Measurements from ENCODE around the gene PDCD1LG2. TPM values are rescaled to one million over a fixed set of nuclear protein-coding genes. Genes with fewer than 3 reads are reported as not detected.
"Not testable (repeated sequence)": the region's sequence is repeated elsewhere in the genome, so short reads cannot be mapped to it uniquely, and the experiment has no call there.

PDCD1LG2 gene
- total RNA-seq, result 1 to 10 TPM in 3 of 5 donors, under 1 TPM in 1, not detected in 1; 0.18 to 2.3 (median 1.4) TPM
- polyA plus RNA-seq, result under 1 TPM in 2 of 3 donors, not detected in 1; 0.25 to 0.30 TPM
- long read RNA-seq, donor 1, result 0 reads
- long read RNA-seq, donor 2, result 0 reads
- long read RNA-seq, donor 3, result 0 reads
- long read RNA-seq, donor 4, result 0 reads
- long read RNA-seq, donor 5, result 0 reads
- long read RNA-seq, donor 6, result 0 reads
- long read RNA-seq, donor 7, result 0 reads
- long read RNA-seq, donor 8, result 0 reads
- long read RNA-seq, donor 9, partial matches to known transcripts, result 0 of 1 reads
- long read RNA-seq, donor 9, other reads (novel, unspliced or antisense), result 0 of 1 reads
- long read RNA-seq, donor 10, result 0 reads

GRCh38 chr9:5510360-5510931, at the start of gene PDCD1LG2:
Gene PDCD1LG2, plus strand, starts transcription at chr9:5510531. Its CDS starts 12,016 bp downstream, at chr9:5522547.
- Histone ChIP-seq H3K9me3 (no peaks in the 10 kb centered on the region), H3K27me3 (no peaks in the 10 kb centered on the region), H3K4me3 (peak within 1 kb of the TSS; percentile 5 to 35 (median 20)), H3K4me1 (peaks cover 0 to 16% (median 7%) of the 10 kb centered on the region in 4 donors), H3K36me3 (no peaks in the 10 kb centered on the region), H3K27ac (peak within 1 kb of the TSS in 4 of 5 donors; percentile 57 to 79 (median 69))
- no peak for TF ChIP-seq EP300 (IDR thresholded peaks at IDR 0.05)
- TF ChIP-seq POLR2AphosphoS5 (IDR thresholded peaks at IDR 0.05), result no peak
- no peak for TF ChIP-seq CTCF (IDR thresholded peaks at IDR 0.05)
- TF ChIP-seq POLR2A (IDR thresholded peaks at IDR 0.05), result no peak
- 32 to 46% (median 39%) methylated on average over 4 of the region's 4 CpGs for WGBS, 5 donors
- no peak for DNase-seq
- intact Hi-C loops (cut with DNase I; ENCODE audit: low total_unique reads), result no loop called here

DNA sequence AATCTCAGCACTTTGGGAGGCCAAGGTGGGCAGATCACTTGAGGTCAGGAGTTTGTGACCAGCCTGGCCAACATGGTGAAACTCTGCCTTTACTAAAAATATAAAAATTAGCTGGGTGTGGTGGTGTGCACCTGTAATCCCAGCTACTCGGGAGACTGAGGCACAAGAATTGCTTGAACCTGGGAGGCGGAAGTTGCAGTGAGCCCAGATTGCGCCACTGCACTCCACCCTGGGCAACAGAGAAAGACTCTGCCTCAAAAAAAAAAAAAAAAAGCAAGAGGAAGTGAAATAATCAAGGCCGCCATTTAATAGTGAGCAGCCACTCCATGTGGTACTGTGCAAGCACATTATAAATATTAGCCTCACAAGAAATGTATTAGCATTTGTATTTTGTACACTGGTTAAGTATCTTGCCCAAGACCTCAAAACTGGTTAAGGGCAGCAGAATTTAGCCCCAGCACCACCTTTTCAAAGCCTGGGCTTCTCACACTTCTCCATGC, 45.5 kb upstream of the PDCD1LG2 start:
- H3K4me1 ChIP-seq, H3K27me3 ChIP-seq, DNase-seq, H3K9me3 ChIP-seq, H3K4me3 ChIP-seq, H3K27ac ChIP-seq: not testable (repeated sequence)
- intact Hi-C loops (cut with DNase I; ENCODE audit: low total_unique reads), result loop anchor here (10.0 kb wide), 1 partner anchor 120 kb away; no protein-coding TSS in a partner anchor
- H3K36me3 ChIP-seq, result peaks cover 0 to 67% (median 40%) of the 10 kb centered on the region in 4 donors
- 77 to 96% (median 92%) methylated on average over 4 of the region's 4 CpGs for WGBS, 5 donors

- DNase-seq, result no peak
- H3K27ac ChIP-seq, result no peak overlapping the region
- peaks cover 0 to 63% (median 40%) of the 10 kb centered on the region in 4 donors for H3K36me3 ChIP-seq
- 71 to 92% (median 81%) methylated on average over 1 of the region's 1 CpG for whole genome bisulfite sequencing, 5 donors
- no peak for TF ChIP-seq CTCF (IDR thresholded peaks at IDR 0.05)
- TF ChIP-seq POLR2AphosphoS5 (IDR thresholded peaks at IDR 0.05), result no peak
- no peak for TF ChIP-seq EP300 (IDR thresholded peaks at IDR 0.05)
- intact Hi-C loops (cut with DNase I; ENCODE audit: low total_unique reads), result loop anchor here (10.0 kb wide), 1 partner anchor 119 kb away; no protein-coding TSS in a partner anchor
- H3K9me3 ChIP-seq, result no peaks in the 10 kb centered on the region
- H3K4me3 ChIP-seq, result no peak overlapping the region
- H3K4me1 ChIP-seq, result peaks cover 0 to 3% (median 0%) of the 10 kb centered on the region in 4 donors
- H3K27me3 ChIP-seq, result no peaks in the 10 kb centered on the region
These were observed 44.3 kb upstream of the PDCD1LG2 start for GRCh38 chr9:5466005-5466404.

GRCh38 chr9:5466766-5467165, 43.6 kb upstream of the PDCD1LG2 start:
- Histone ChIP-seq H3K4me3 (no peak overlapping the region), H3K9me3 (no peaks in the 10 kb centered on the region), H3K27me3 (no peaks in the 10 kb centered on the region), H3K36me3 (peaks cover 0 to 63% (median 40%) of the 10 kb centered on the region in 4 donors), H3K27ac (no peak overlapping the region), H3K4me1 (peaks cover 0 to 3% (median 0%) of the 10 kb centered on the region in 4 donors)
- DNase-seq, result no peak
- TF ChIP-seq POLR2AphosphoS5 (IDR thresholded peaks at IDR 0.05) (no peak), CTCF (IDR thresholded peaks at IDR 0.05) (no peak), EP300 (IDR thresholded peaks at IDR 0.05) (no peak), POLR2A (IDR thresholded peaks at IDR 0.05) (no peak)
- intact Hi-C loops (cut with DNase I; ENCODE audit: low total_unique reads), result loop anchor here (10.0 kb wide), 1 partner anchor 118 kb away; no protein-coding TSS in a partner anchor
- WGBS, 5 donors, result 59 to 86% (median 73%) methylated on average over 2 of the region's 2 CpGs

Measured in stomach (tissue), 19 donors.